ENCODE results near the gene DCXR. TPM values are rescaled to one million over a fixed set of nuclear protein-coding genes. Genes with fewer than 3 reads are reported as not detected.

The DCXR gene
- total and polyA plus RNA-seq, 2 of the 13 experiments (the other 11 are each of a cell fraction or from before 2014, with no cell fraction given), result 287 to 311 TPM

DNA sequence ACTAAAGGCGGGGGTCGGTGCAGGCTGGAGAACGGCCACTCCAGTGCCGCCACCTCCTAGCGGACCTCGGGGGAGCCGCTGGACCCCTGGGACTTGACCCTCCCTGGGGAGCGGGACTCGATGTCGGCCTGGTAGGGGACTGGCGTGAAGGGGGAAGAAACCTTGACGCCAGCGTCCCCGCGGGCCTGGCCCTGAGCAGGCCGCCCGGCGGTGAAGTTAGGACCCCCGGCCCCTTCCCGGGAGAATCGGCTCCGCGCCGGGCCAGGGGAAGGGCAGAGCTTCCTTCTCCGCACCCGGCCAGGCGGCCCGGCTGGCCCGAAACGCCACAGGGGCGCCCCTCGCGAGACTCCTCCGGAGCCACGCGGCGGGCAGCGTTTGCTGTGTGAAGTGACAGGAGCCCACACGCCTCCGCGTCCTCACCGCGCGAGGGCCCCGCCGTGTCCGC lies 27.7 kb upstream of the DCXR start (continued):
- TF ChIP-seq, protein P1, sequence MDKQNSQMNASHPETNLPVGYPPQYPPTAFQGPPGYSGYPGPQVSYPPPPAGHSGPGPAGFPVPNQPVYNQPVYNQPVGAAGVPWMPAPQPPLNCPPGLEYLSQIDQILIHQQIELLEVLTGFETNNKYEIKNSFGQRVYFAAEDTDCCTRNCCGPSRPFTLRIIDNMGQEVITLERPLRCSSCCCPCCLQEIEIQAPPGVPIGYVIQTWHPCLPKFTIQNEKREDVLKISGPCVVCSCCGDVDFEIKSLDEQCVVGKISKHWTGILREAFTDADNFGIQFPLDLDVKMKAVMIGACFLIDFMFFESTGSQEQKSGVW (CRISPR knock-in tag; IDR thresholded peaks at IDR 0.05; ENCODE audit: borderline replicate concordance), result no peak
- TF ChIP-seq NRL (CRISPR knock-in tag; IDR thresholded peaks at IDR 0.05; ENCODE audit: borderline replicate concordance), result no peak
- TF ChIP-seq KDM5B (CRISPR knock-in tag; IDR thresholded peaks at IDR 0.05; ENCODE audit: borderline replicate concordance), result no peak; the same call in 1 of the 2 replicates
- TF ChIP-seq ZNF75D (CRISPR knock-in tag; IDR thresholded peaks at IDR 0.05; ENCODE audit: borderline replicate concordance), result no peak
- peak; percentile 40 for TF ChIP-seq ZNF724P (CRISPR knock-in tag; IDR thresholded peaks at IDR 0.05; ENCODE audit: borderline replicate concordance)
- TF ChIP-seq, protein P2, sequence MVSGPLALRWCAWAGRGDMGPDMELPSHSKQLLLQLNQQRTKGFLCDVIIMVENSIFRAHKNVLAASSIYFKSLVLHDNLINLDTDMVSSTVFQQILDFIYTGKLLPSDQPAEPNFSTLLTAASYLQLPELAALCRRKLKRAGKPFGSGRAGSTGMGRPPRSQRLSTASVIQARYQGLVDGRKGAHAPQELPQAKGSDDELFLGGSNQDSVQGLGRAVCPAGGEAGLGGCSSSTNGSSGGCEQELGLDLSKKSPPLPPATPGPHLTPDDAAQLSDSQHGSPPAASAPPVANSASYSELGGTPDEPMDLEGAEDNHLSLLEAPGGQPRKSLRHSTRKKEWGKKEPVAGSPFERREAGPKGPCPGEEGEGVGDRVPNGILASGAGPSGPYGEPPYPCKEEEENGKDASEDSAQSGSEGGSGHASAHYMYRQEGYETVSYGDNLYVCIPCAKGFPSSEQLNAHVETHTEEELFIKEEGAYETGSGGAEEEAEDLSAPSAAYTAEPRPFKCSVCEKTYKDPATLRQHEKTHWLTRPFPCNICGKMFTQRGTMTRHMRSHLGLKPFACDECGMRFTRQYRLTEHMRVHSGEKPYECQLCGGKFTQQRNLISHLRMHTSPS (CRISPR knock-in tag; IDR thresholded peaks at IDR 0.05; ENCODE audit: low read depth), result no peak
- TF ChIP-seq, protein P3, sequence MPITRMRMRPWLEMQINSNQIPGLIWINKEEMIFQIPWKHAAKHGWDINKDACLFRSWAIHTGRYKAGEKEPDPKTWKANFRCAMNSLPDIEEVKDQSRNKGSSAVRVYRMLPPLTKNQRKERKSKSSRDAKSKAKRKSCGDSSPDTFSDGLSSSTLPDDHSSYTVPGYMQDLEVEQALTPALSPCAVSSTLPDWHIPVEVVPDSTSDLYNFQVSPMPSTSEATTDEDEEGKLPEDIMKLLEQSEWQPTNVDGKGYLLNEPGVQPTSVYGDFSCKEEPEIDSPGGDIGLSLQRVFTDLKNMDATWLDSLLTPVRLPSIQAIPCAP (CRISPR knock-in tag; IDR thresholded peaks at IDR 0.05; ENCODE audit: low read depth), result no peak
- TF ChIP-seq HCFC1 (IDR thresholded peaks at IDR 0.05; ENCODE audit: low read depth, low read length), result no peak
- no peak for TF ChIP-seq TARDBP (CRISPR knock-in tag; IDR thresholded peaks at IDR 0.05)
- TF ChIP-seq ZC3H13 (CRISPR knock-in tag; IDR thresholded peaks at IDR 0.05), result no peak
- no peak for TF ChIP-seq ONECUT2 (CRISPR knock-in tag; IDR thresholded peaks at IDR 0.05)
- TF ChIP-seq, protein P4, sequence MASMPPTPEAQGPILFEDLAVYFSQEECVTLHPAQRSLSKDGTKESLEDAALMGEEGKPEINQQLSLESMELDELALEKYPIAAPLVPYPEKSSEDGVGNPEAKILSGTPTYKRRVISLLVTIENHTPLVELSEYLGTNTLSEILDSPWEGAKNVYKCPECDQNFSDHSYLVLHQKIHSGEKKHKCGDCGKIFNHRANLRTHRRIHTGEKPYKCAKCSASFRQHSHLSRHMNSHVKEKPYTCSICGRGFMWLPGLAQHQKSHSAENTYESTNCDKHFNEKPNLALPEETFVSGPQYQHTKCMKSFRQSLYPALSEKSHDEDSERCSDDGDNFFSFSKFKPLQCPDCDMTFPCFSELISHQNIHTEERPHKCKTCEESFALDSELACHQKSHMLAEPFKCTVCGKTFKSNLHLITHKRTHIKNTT (CRISPR knock-in tag; IDR thresholded peaks at IDR 0.05), result no peak
- TF ChIP-seq, protein P5, sequence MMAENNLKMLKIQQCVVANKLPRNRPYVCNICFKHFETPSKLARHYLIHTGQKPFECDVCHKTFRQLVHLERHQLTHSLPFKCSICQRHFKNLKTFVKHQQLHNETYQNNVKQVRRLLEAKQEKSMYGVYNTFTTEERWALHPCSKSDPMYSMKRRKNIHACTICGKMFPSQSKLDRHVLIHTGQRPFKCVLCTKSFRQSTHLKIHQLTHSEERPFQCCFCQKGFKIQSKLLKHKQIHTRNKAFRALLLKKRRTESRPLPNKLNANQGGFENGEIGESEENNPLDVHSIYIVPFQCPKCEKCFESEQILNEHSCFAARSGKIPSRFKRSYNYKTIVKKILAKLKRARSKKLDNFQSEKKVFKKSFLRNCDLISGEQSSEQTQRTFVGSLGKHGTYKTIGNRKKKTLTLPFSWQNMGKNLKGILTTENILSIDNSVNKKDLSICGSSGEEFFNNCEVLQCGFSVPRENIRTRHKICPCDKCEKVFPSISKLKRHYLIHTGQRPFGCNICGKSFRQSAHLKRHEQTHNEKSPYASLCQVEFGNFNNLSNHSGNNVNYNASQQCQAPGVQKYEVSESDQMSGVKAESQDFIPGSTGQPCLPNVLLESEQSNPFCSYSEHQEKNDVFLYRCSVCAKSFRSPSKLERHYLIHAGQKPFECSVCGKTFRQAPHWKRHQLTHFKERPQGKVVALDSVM (CRISPR knock-in tag; IDR thresholded peaks at IDR 0.05), result no peak
- no peak for TF ChIP-seq KAT2B (IDR thresholded peaks at IDR 0.05; ENCODE audit: borderline replicate concordance, low read depth, low read length)
- 0 out of 2 replicates have a peak, but pooled peaks have one; percentile 5 for TF ChIP-seq ERF (CRISPR knock-in tag; IDR thresholded peaks at IDR 0.05)
- TF ChIP-seq REPIN1 (CRISPR knock-in tag; IDR thresholded peaks at IDR 0.05; ENCODE audit: borderline replicate concordance, low read depth), result no peak
- no peak for TF ChIP-seq AKAP8 (CRISPR knock-in tag; IDR thresholded peaks at IDR 0.05)
- TF ChIP-seq RBM39 (IDR thresholded peaks at IDR 0.05; ENCODE audit: low read depth, low read length, poor library complexity, severe bottlenecking), result peak; percentile 19
- TF ChIP-seq FOXA1 (IDR thresholded peaks at IDR 0.05), result no peak
- TF ChIP-seq FOXA1 (CRISPR knock-in tag; IDR thresholded peaks at IDR 0.05), result no peak
- no peak for TF ChIP-seq ZNF678 (CRISPR knock-in tag; IDR thresholded peaks at IDR 0.05)
- no peak for TF ChIP-seq MAZ (IDR thresholded peaks at IDR 0.05; ENCODE audit: borderline replicate concordance, low read depth, low read length)
- no peak for TF ChIP-seq MAZ (CRISPR knock-in tag; IDR thresholded peaks at IDR 0.05; ENCODE audit: low read depth)
- no peak for TF ChIP-seq ZNF510 (CRISPR knock-in tag; IDR thresholded peaks at IDR 0.05; ENCODE audit: low read depth)
